Measurements from ENCODE around the gene RAB27A. TPM values are rescaled to one million over a fixed set of nuclear protein-coding genes. Genes with fewer than 3 reads are reported as not detected.
A peak's percentile ranks its signal among the peaks of the same experiment; 100 is the strongest.
"Not testable (repeated sequence)": the region's sequence is repeated elsewhere in the genome, so short reads cannot be mapped to it uniquely, and the experiment has no call there.

The RAB27A gene
- total RNA-seq, 1 experiment from 2014 or later = 12.2 TPM

- Histone ChIP-seq H3K27ac (no peak overlapping the region), H3K4me1 (no peaks in the 10 kb centered on the region), H3K27me3 (no peaks in the 10 kb centered on the region), H3K4me3 (no peak overlapping the region), H3K9me3 (replicated peaks) (no peaks in the 10 kb centered on the region), H3K36me3 (no peaks in the 10 kb centered on the region)
- no peak for DNase-seq
Measured at GRCh38 chr15:55268176-55268695, 21.4 kb downstream of the RAB27A start.

GRCh38 chr15:55267401-55268175 is 22.0 kb downstream of the RAB27A start:
- H3K4me3 ChIP-seq = no peak overlapping the region
- H3K27ac ChIP-seq = no peak overlapping the region

GRCh38 chr15:55266547-55266946 is 23.1 kb downstream of the RAB27A start:
- Histone ChIP-seq H3K4me3 (no peak overlapping the region), H3K27ac (no peak overlapping the region), H3K4me1 (no peaks in the 10 kb centered on the region), H3K27me3 (no peaks in the 10 kb centered on the region), H3K9me3 (replicated peaks) (no peaks in the 10 kb centered on the region), H3K36me3 (no peaks in the 10 kb centered on the region)
- no peak for DNase-seq

More at GRCh38 chr15:55267401-55268175, 22.0 kb downstream of the RAB27A start:
- Histone ChIP-seq H3K36me3 (no peaks in the 10 kb centered on the region), H3K9me3 (replicated peaks) (no peaks in the 10 kb centered on the region), H3K4me1 (no peaks in the 10 kb centered on the region), H3K27me3 (no peaks in the 10 kb centered on the region)
- DNase-seq = no peak

- DNase-seq = no peak
- Histone ChIP-seq H3K9me3 (replicated peaks) (no peaks in the 10 kb centered on the region), H3K27ac (no peak overlapping the region), H3K27me3 (no peaks in the 10 kb centered on the region), H3K4me3 (no peak overlapping the region), H3K4me1 (peaks cover 4% of the 10 kb centered on the region), H3K36me3 (no peaks in the 10 kb centered on the region)
Measured at GRCh38 chr15:55260562-55261131, 29.0 kb downstream of the RAB27A start.

- H3K36me3 ChIP-seq = no peaks in the 10 kb centered on the region
- H3K27me3 ChIP-seq = no peaks in the 10 kb centered on the region
- H3K4me1 ChIP-seq = peaks cover 15% of the 10 kb centered on the region
- no peak overlapping the region for H3K27ac ChIP-seq
- H3K4me3 ChIP-seq = no peak overlapping the region
- no peaks in the 10 kb centered on the region for H3K9me3 ChIP-seq (replicated peaks)
- no peak for DNase-seq
Measured at GRCh38 chr15:55257938-55258337, 31.7 kb downstream of the RAB27A start.

GRCh38 chr15:55257012-55257670 is 32.5 kb downstream of the RAB27A start:
- H3K36me3 ChIP-seq = no peaks in the 10 kb centered on the region

DNA sequence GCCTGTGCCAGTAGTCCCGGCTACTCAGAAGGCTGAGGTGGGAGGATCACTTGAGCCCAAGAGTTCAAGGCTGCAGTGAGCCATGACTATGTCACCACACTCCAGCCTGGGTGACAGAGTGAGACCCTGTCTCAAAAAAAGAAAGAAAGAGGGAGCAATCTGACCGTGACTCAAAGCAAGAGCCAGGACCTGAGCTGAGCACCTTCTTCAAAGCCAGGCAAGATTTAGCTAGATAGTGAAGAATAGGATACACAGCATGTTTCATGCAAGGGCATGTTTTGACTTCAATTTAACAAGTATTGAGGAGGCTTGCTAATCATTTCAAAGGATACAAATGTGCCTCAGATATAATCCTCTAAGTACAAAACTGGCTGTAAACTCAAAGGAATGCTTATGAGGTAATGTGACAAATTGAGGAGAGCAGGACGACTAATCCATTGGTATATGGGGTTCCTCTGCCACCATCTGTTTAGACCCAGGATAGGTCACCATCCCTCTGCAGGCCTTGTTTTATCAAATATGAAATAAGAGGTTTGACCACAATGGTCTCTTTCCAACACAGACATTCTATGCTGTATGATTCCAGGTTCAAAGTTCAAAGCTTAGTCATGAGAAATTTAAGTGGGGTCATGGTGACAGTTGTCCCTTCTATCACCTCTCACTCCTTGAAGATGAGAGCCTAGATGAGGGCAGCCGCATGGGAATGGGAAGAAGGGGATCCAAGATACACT is 33.2 kb downstream of the RAB27A start:
- Histone ChIP-seq H3K9me3 (replicated peaks) (no peaks in the 10 kb centered on the region), H3K36me3 (no peaks in the 10 kb centered on the region), H3K4me3 (no peak overlapping the region), H3K27me3 (no peaks in the 10 kb centered on the region), H3K4me1 (peaks cover 15% of the 10 kb centered on the region), H3K27ac (peak overlapping the region; percentile 24)
- DNase-seq = peak; percentile 8 to 24

More at GRCh38 chr15:55257012-55257670, 32.5 kb downstream of the RAB27A start:
- H3K4me3 ChIP-seq = no peak overlapping the region
- H3K4me1 ChIP-seq = peaks cover 15% of the 10 kb centered on the region
- peak overlapping the region; percentile 24 for H3K27ac ChIP-seq
- H3K9me3 ChIP-seq (replicated peaks) = no peaks in the 10 kb centered on the region
- H3K27me3 ChIP-seq = no peaks in the 10 kb centered on the region
- no peak for DNase-seq

DNA sequence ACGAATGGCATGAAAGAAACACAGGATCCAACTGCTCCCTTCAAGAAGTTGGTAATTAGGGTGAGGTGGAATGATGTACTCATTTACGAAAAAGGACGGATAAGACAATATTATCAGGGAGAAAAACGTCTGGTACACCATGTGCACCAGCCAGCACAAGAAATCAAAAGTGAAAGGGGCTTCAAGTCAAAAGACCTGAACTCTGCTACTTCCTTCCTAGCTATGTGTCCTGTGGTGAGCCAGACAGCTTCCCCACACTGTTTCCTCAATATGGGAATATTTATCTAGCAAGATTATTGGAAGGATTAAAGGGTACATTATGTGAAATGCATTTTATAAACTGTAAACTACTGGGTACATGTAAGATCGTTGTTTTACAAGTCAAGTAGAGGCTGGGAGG is 33.9 kb downstream of the RAB27A start:
- Histone ChIP-seq H3K9me3 (replicated peaks) (no peaks in the 10 kb centered on the region), H3K27me3 (no peaks in the 10 kb centered on the region), H3K4me3 (no peak overlapping the region), H3K36me3 (no peaks in the 10 kb centered on the region), H3K4me1 (peaks cover 15% of the 10 kb centered on the region), H3K27ac (no peak overlapping the region)
- no peak for DNase-seq

GRCh38 chr15:55254916-55255679 is 34.5 kb downstream of the RAB27A start:
- H3K27ac ChIP-seq = peak overlapping the region; percentile 16; the same call in 1 of the 2 replicates
- H3K4me1 ChIP-seq = peaks cover 15% of the 10 kb centered on the region
- no peaks in the 10 kb centered on the region for H3K36me3 ChIP-seq
- no peaks in the 10 kb centered on the region for H3K27me3 ChIP-seq
- H3K9me3 ChIP-seq (replicated peaks) = no peaks in the 10 kb centered on the region
- no peak overlapping the region for H3K4me3 ChIP-seq
- DNase-seq = no peak

- H3K27me3 ChIP-seq = no peaks in the 10 kb centered on the region
- 0 out of 2 replicates have a peak, but pooled peaks cover 2% of the 10 kb centered on the region for H3K36me3 ChIP-seq
- no peaks in the 10 kb centered on the region for H3K9me3 ChIP-seq (replicated peaks)
- DNase-seq = peak in 1 of 2 experiments; percentile 40
- H3K4me1 ChIP-seq = peaks cover 15% of the 10 kb centered on the region
- H3K4me3 ChIP-seq = no peak overlapping the region
- H3K27ac ChIP-seq = no peak overlapping the region
Measured at GRCh38 chr15:55253580-55253979, 36.0 kb downstream of the RAB27A start.

DNA sequence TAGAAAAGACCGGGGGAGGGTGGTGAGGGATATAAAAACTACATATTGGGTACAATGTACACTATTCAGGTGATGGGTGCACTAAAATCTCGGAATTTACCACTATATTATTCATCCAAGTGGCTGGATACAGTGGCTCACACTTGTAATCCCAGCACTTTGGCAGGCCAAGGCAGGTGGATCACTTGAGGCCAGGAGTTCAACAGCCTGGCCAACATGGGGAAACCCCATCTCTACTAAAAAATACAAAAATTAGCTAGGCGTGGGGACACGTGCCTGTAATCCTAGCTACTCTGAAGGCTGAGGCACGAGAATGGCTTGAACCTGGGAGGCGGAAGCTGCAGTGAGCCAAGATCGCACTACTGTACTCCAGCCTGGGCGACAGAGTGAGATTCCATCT is 37.4 kb downstream of the RAB27A start:
- H3K36me3 ChIP-seq; H3K9me3 ChIP-seq (replicated peaks); H3K4me3 ChIP-seq; DNase-seq; H3K27ac ChIP-seq; H3K27me3 ChIP-seq: not testable (repeated sequence)
- peaks cover 15% of the 10 kb centered on the region for H3K4me1 ChIP-seq

- H3K4me1 ChIP-seq = peaks cover 12% of the 10 kb centered on the region
- no peak for DNase-seq
- H3K27me3 ChIP-seq = no peaks in the 10 kb centered on the region
- H3K9me3 ChIP-seq (replicated peaks) = no peaks in the 10 kb centered on the region
- 0 out of 2 replicates have a peak, but pooled peaks cover 2% of the 10 kb centered on the region for H3K36me3 ChIP-seq
- no peak overlapping the region for H3K4me3 ChIP-seq
- no peak overlapping the region for H3K27ac ChIP-seq
Measured at GRCh38 chr15:55250941-55251340, 38.7 kb downstream of the RAB27A start.

GRCh38 chr15:55250392-55250791 is 39.2 kb downstream of the RAB27A start:
- 0 out of 2 replicates have a peak, but pooled peaks cover 2% of the 10 kb centered on the region for H3K36me3 ChIP-seq
- H3K4me3 ChIP-seq = no peak overlapping the region
- no peaks in the 10 kb centered on the region for H3K9me3 ChIP-seq (replicated peaks)
- H3K4me1 ChIP-seq = peaks cover 12% of the 10 kb centered on the region
- no peak overlapping the region for H3K27ac ChIP-seq
- DNase-seq = no peak
- H3K27me3 ChIP-seq = no peaks in the 10 kb centered on the region

DNA sequence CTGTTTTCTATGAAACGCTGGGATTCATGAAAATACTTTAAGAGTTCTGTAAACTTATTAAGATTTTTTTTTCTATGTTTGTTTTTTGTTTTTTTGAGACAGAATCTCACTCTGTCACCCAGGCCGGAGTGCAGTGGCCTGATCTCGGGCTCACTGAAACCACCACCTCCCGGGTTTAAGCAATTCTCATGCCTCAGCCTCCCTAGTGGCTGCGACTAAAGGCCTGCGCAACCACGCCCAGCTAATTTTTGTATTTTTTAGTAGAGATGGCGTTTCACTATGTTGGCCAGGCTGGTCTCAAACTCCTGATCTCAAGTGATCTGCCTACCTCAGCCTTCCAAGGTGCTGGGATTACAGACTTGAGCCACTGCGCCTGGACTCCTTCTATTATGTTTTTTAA is 39.7 kb downstream of the RAB27A start:
- H3K9me3 ChIP-seq (replicated peaks); H3K27me3 ChIP-seq; H3K4me1 ChIP-seq; DNase-seq; H3K27ac ChIP-seq; H3K4me3 ChIP-seq; H3K36me3 ChIP-seq: not testable (repeated sequence)

All from SJCRH30 (cell line).